GM21423 (cell line): Measurements from ENCODE around the gene TMEM222.

ENCODE experiments used
- ATAC-seq: cut with Tn5 transposase; IDR thresholded peaks from one replicate; pipeline ENCODE4 v1.9.1; 2021; ENCODE audit warnings: mild to moderate bottlenecking, moderate library complexity; ENCODE audit not compliant: unreplicated experiment

The TMEM222 gene

GRCh38 chr1:27341525-27342252, 19.7 kb downstream of the TMEM222 start, which contains the start of gene SYTL1:
Gene SYTL1 (plus strand): TSS chr1:27342022. CDS start chr1:27345335, 3,313 bp downstream.
- peak; percentile 50 for ATAC-seq

- no peak for ATAC-seq
These were observed 20.4 kb downstream of the TMEM222 start for GRCh38 chr1:27342391-27342777.

- peak; percentile 38 for ATAC-seq
These were observed 21.0 kb downstream of the TMEM222 start for GRCh38 chr1:27342778-27343638.

- no peak for ATAC-seq
These were observed 21.7 kb downstream of the TMEM222 start for GRCh38 chr1:27343639-27344025.

- ATAC-seq: no peak
These were observed 23.3 kb downstream of the TMEM222 start for GRCh38 chr1:27345272-27345671.

- ATAC-seq: no peak
These were observed 24.4 kb downstream of the TMEM222 start for GRCh38 chr1:27346357-27346756.

GRCh38 chr1:27346991-27347624, 25.1 kb downstream of the TMEM222 start:
- ATAC-seq: no peak

GRCh38 chr1:27348861-27349783, 27.2 kb downstream of the TMEM222 start:
- ATAC-seq: no peak

GRCh38 chr1:27349784-27350662, 28.1 kb downstream of the TMEM222 start:
- ATAC-seq: no peak

GRCh38 chr1:27350663-27351540, 28.9 kb downstream of the TMEM222 start:
- no peak for ATAC-seq

- no peak for ATAC-seq
These were observed 29.7 kb downstream of the TMEM222 start for GRCh38 chr1:27351541-27352107.

GRCh38 chr1:27353166-27353565, 31.2 kb downstream of the TMEM222 start:
- no peak for ATAC-seq

GRCh38 chr1:27353629-27354028, 31.7 kb downstream of the TMEM222 start:
- ATAC-seq: no peak

GRCh38 chr1:27355683-27356082, 33.7 kb downstream of the TMEM222 start:
- no peak for ATAC-seq

GRCh38 chr1:27356277-27356618, 34.3 kb downstream of the TMEM222 start:
- no peak for ATAC-seq

GRCh38 chr1:27356619-27357280, 34.8 kb downstream of the TMEM222 start:
- ATAC-seq: no peak

- no peak for ATAC-seq
These were observed 35.5 kb downstream of the TMEM222 start for GRCh38 chr1:27357281-27358037.
